Neural cell (in vitro differentiated cells): Measurements from ENCODE around the gene OR51D1.

ENCODE experiments used
- CTCF ChIP-seq: fragments of 450-650 bp; IDR thresholded peaks from 2 replicates; pipeline ENCODE4 v1.5.1; 2014; ENCODE audit warnings: antibody characterized with exemption, mild to moderate bottlenecking, moderate library complexity; ENCODE audit not compliant: poor library complexity, severe bottlenecking
- EZH2 ChIP-seq: fragments of 200-600, 300-800 bp; shearing (Covaris generic), sonication (generic); IDR thresholded peaks from 2 replicates; pipeline ENCODE4 v1.6.1; 2014; ENCODE audit warnings: antibody characterized with exemption, low read length, borderline replicate concordance, mild to moderate bottlenecking; ENCODE audit not compliant: insufficient read depth, poor library complexity, severe bottlenecking
- REST ChIP-seq: IDR thresholded peaks from 2 replicates; pipeline ENCODE4 v1.6.1; 2012; ENCODE audit warnings: borderline replicate concordance
- SMC3 ChIP-seq: fragments of 450-650 bp; conservative IDR thresholded peaks from 2 replicates; pipeline ENCODE4 v1.6.1; 2014; ENCODE audit warnings: antibody characterized with exemption, mild to moderate bottlenecking, moderate library complexity; ENCODE audit not compliant: poor library complexity

GRCh38 chr11:4637662-4638047 lies 378 bp downstream of the OR51D1 start:
- TF ChIP-seq CTCF (no peak), EZH2 (no peak), SMC3 (no peak), REST (no peak)
